Left lung (tissue), 10 donors: Measurements from ENCODE around the gene PGF. TPM values are rescaled to one million over a fixed set of nuclear protein-coding genes. Genes with fewer than 3 reads are reported as not detected.
"Not testable (repeated sequence)": the region's sequence is repeated elsewhere in the genome, so short reads cannot be mapped to it uniquely, and the experiment has no call there.

Experiments
- ATAC-seq: fragments of 200-7000 bp; cut with Tn5 transposase; one replicate; pipeline ENCODE4 v1.9.1; 2020; ENCODE audit warnings: moderate library complexity
- DNase-seq, 4 donors: peaks; one replicate each; pipeline ENCODE4 v3.0.0-alpha.2; 2013 to 2020
- H3K27ac ChIP-seq, 2 donors: fragments of 200-600 bp; sonication (generic) in 1 of 2; one replicate each; pipeline versions ENCODE4 v1.5.0 to v1.8.0; 2020 to 2021
- H3K27me3 ChIP-seq, 2 donors: fragments of 200-600 bp; sonication (generic) in 1 of 2; one replicate each; pipeline versions ENCODE4 v1.5.0 to v1.8.0; 2020 to 2021
- H3K36me3 ChIP-seq, 2 donors: fragments of 200-600 bp; sonication (generic) in 1 of 2; one replicate each; pipeline versions ENCODE4 v1.5.0 to v1.8.0; 2020 to 2021
- H3K4me1 ChIP-seq, 2 donors: fragments of 200-600 bp; one replicate each; pipeline ENCODE4 v1.8.0; 2021
- H3K4me3 ChIP-seq, 2 donors: fragments of 200-600 bp; sonication (generic) in 1 of 2; one replicate each; pipeline versions ENCODE4 v1.5.0 to v1.8.0; 2020 to 2021; ENCODE audit warnings: mild to moderate bottlenecking in 1 of 2
- H3K9me3 ChIP-seq, 2 donors: fragments of 200-600 bp; sonication (generic) in 1 of 2; one replicate each; pipeline versions ENCODE4 v1.5.0 to v1.8.0; 2020 to 2021
- intact Hi-C, 2 donors: fragments of 100-400 bp; cut with DNase I; formaldehyde crosslinking; loops; one replicate each; pipeline versions ENCODE4 v1.11.2 to v1.14.2; 2022
- polyA plus RNA-seq, 6 donors: library from polyadenylated mRNA; unstranded; fragments of 120-200 nt; gene quantifications; one replicate each; pipeline ENCODE4 v1.2.1, GENCODE V29; 2013; ENCODE audit not compliant: insufficient read length in 6 of 6
- total RNA-seq, 2 donors: library from RNA; stranded (reverse); fragmentation: NEBNext Ultra II Directional; extraction: Animal tissue kit (Norgen Biotek cat#: 25700); gene quantifications; one replicate each; pipeline ENCODE4 v1.2.1, GENCODE V29; 2021
- TF ChIP-seq, protein P1 (sequence below), 2 donors: fragments of 200-600 bp; sonication (generic) in 1 of 2; IDR thresholded peaks; one replicate each; pipeline versions ENCODE4 v1.5.0 to v1.8.0; 2021; ENCODE audit warnings: antibody characterized with exemption in 2 of 2
- donor health status: DM: no; HTN: yes; CAD: no.
- donor health status: DM: no; HTN: no; CAD: no.

The PGF gene
- total and polyA plus RNA-seq, 8 donors, result 3.4 to 18.6 (median 13.2) TPM

DNA sequence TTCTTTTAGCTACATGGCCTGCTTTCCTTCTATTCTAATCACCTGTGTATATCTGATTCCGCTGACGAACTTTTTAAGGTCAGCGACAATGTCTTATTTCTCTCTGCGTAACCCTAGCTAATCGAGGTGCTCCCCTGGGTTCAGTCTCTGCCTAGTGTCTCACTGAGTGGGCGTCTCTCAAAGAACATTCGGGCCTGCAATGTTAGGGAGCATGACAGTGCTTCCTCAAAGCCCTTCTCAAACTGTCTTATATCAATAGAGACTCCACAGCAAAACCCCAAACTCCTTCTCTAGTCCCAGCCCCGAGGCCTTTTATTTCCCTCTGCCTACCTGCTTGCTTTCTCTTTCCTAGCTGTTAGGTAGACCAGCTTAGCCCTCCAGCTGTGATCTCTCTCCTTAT is 18.7 kb downstream of the PGF start:
- peaks cover 17 to 61% of the 10 kb centered on the region in 2 donors for H3K4me1 ChIP-seq
- ATAC-seq (no peak), DNase-seq (no peak)

DNA sequence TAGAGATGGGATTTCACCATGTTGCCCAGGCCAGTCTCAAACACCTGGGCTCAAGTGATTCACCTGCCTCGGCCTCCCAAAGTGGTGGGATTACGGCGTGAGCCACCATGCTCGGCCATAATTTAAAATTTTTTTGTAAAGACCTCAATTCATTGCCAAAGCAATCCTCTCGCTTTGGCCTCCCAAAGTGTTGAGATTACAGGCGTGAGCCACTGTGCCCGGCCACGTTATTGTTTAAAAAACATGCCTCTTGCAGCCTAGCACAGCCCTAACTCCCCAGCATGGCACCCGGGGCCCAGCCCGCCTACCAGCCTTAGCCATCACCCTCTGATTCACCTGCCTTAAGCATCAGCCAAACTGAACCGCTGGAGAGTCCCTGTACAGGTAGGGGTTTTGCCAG is 19.2 kb downstream of the PGF start:
- Histone ChIP-seq H3K9me3 (no peaks in the 10 kb centered on the region), H3K4me3 (no peak overlapping the region), H3K4me1 (peaks cover 12 to 56% of the 10 kb centered on the region in 2 donors), H3K27ac (no peak overlapping the region), H3K27me3 (no peaks in the 10 kb centered on the region), H3K36me3 (no peaks in the 10 kb centered on the region)
- intact Hi-C loops, result no loop called here
- TF ChIP-seq, protein P1, sequence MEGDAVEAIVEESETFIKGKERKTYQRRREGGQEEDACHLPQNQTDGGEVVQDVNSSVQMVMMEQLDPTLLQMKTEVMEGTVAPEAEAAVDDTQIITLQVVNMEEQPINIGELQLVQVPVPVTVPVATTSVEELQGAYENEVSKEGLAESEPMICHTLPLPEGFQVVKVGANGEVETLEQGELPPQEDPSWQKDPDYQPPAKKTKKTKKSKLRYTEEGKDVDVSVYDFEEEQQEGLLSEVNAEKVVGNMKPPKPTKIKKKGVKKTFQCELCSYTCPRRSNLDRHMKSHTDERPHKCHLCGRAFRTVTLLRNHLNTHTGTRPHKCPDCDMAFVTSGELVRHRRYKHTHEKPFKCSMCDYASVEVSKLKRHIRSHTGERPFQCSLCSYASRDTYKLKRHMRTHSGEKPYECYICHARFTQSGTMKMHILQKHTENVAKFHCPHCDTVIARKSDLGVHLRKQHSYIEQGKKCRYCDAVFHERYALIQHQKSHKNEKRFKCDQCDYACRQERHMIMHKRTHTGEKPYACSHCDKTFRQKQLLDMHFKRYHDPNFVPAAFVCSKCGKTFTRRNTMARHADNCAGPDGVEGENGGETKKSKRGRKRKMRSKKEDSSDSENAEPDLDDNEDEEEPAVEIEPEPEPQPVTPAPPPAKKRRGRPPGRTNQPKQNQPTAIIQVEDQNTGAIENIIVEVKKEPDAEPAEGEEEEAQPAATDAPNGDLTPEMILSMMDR (IDR thresholded peaks at IDR 0.05), result no peak
- DNase-seq (peak in 2 of 4 donors; percentile 14 to 36), ATAC-seq (no peak)

More for the DNA sequence above, 18.7 kb downstream of the PGF start:
- Histone ChIP-seq H3K9me3 (no peaks in the 10 kb centered on the region), H3K36me3 (no peaks in the 10 kb centered on the region), H3K27ac (no peak overlapping the region), H3K27me3 (no peaks in the 10 kb centered on the region), H3K4me3 (no peak overlapping the region)
- TF ChIP-seq, protein P1 (IDR thresholded peaks at IDR 0.05), result no peak
- intact Hi-C loops, result no loop called here

GRCh38 chr14:74935360-74935680 is 20.1 kb downstream of the PGF start:
- H3K4me1 ChIP-seq, result peaks cover 12 to 49% of the 10 kb centered on the region in 2 donors
- intact Hi-C loops, result no loop called here
- no peak overlapping the region for H3K4me3 ChIP-seq

GRCh38 chr14:74934476-74935359 is 20.7 kb downstream of the PGF start:
- Histone ChIP-seq H3K9me3 (no peaks in the 10 kb centered on the region), H3K27ac (no peak overlapping the region), H3K4me1 (peaks cover 9 to 43% of the 10 kb centered on the region in 2 donors), H3K36me3 (no peaks in the 10 kb centered on the region), H3K4me3 (no peak overlapping the region), H3K27me3 (no peaks in the 10 kb centered on the region)
- intact Hi-C loops, result no loop called here
- TF ChIP-seq, protein P1 (IDR thresholded peaks at IDR 0.05), result no peak
- peak in 3 of 4 donors; percentile 79 to 93 (median 88) for DNase-seq
- peak; percentile 65 for ATAC-seq

More at GRCh38 chr14:74935360-74935680, 20.1 kb downstream of the PGF start:
- no peaks in the 10 kb centered on the region for H3K9me3 ChIP-seq
- no peaks in the 10 kb centered on the region for H3K27me3 ChIP-seq
- H3K27ac ChIP-seq, result no peak overlapping the region
- peak in 1 of 4 donors; percentile 52 for DNase-seq
- ATAC-seq, result no peak
- TF ChIP-seq, protein P1 (IDR thresholded peaks at IDR 0.05), result no peak
- H3K36me3 ChIP-seq, result no peaks in the 10 kb centered on the region

GRCh38 chr14:74934041-74934440 is 21.4 kb downstream of the PGF start:
- Histone ChIP-seq H3K9me3 (no peaks in the 10 kb centered on the region), H3K36me3 (no peaks in the 10 kb centered on the region), H3K27ac (no peak overlapping the region), H3K4me3 (no peak overlapping the region), H3K4me1 (peaks cover 5 to 36% of the 10 kb centered on the region in 2 donors), H3K27me3 (no peaks in the 10 kb centered on the region)
- peak; percentile 25 for ATAC-seq
- TF ChIP-seq, protein P1 (IDR thresholded peaks at IDR 0.05), result no peak
- DNase-seq, result no peak
- intact Hi-C loops, result no loop called here

DNA sequence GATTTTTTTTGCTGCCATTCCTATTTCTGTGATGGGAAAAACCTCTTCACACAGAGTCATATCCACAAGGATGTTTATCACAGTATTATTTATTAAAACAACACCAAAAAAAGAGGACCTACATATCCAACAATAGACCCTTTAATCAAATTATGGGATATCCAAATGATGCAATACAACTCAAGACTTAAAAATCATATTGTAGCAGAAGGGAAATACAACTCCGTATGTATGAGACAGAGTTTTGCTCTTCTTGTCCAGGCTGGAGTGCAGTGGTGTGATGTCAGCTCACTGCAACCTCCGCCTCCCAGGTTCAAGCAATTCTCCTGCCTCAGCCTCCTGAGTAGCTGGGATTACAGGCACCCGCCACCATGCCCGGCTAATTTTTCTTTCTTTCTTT is 22.5 kb downstream of the PGF start:
- H3K27me3 ChIP-seq, DNase-seq, intact Hi-C loops, H3K9me3 ChIP-seq, H3K4me3 ChIP-seq, ATAC-seq, H3K36me3 ChIP-seq: not testable (repeated sequence)
- peaks cover 5 to 28% of the 10 kb centered on the region in 2 donors for H3K4me1 ChIP-seq
- H3K27ac ChIP-seq, result peak overlapping the region in 1 of 2 donors; percentile 9
